Fibroblast of lung (primary cell): ENCODE measurements around the gene FGF5.

Experiments used
- EZH2 ChIP-seq: IDR thresholded peaks from 2 replicates; pipeline ENCODE4 v1.5.1; 2012; ENCODE audit warnings: low read length, control low read depth, mild to moderate bottlenecking; ENCODE audit errors: missing control alignments
- TF ChIP-seq, protein P1 (sequence below), 2 donors: IDR thresholded peaks in 1 of 2; conservative IDR thresholded peaks in 1 of 2; 1 replicate in 1 of 2; 2 replicates in 1 of 2; pipeline ENCODE4 v1.5.1; 2011 to 2012; ENCODE audit warnings: low read length in 2 of 2, control low read depth in 1 of 2, inconsistent platforms in 1 of 2, low read depth in 1 of 2, mild to moderate bottlenecking in 1 of 2

DNA sequence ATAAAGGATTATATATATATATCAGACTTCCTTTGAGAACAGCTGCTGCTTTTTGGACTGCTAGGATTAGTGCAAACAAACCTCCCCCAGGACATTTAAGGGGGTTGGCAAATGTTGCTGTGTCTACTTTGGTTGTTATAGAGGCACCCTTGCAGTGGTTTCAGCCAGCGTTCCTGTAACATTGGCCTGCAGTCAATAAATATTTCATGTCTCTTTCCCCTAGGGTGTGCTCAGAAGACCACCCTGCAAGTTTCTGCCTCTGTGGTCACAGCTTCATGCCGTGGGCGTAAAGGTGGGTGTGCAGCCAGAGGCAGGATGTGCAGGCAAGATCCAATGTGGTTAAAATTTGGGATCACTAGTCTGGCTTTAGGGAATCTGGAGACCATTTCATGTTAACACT, 28.9 kb downstream of the FGF5 start:
- TF ChIP-seq, protein P1, sequence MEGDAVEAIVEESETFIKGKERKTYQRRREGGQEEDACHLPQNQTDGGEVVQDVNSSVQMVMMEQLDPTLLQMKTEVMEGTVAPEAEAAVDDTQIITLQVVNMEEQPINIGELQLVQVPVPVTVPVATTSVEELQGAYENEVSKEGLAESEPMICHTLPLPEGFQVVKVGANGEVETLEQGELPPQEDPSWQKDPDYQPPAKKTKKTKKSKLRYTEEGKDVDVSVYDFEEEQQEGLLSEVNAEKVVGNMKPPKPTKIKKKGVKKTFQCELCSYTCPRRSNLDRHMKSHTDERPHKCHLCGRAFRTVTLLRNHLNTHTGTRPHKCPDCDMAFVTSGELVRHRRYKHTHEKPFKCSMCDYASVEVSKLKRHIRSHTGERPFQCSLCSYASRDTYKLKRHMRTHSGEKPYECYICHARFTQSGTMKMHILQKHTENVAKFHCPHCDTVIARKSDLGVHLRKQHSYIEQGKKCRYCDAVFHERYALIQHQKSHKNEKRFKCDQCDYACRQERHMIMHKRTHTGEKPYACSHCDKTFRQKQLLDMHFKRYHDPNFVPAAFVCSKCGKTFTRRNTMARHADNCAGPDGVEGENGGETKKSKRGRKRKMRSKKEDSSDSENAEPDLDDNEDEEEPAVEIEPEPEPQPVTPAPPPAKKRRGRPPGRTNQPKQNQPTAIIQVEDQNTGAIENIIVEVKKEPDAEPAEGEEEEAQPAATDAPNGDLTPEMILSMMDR (conservative IDR thresholded peaks at IDR 0.05 in 1 of 2, IDR thresholded peaks at IDR 0.05 in 1 of 2; ENCODE audit: low read depth in 1 of 2, low read length in 2 of 2) = no peak
- no peak for TF ChIP-seq EZH2
